Activated CD4-positive, alpha-beta T cell treated with anti-CD3 and anti-CD28 coated beads for 48 hours (primary cell): ENCODE data around the gene TBX4.
"Not testable (repeated sequence)": the region's sequence is repeated elsewhere in the genome, so short reads cannot be mapped to it uniquely, and the experiment has no call there.

Experiments
- DNase-seq: peaks from one replicate; pipeline ENCODE4 v3.0.0-alpha.2; 2020

TBX4 gene

DNA sequence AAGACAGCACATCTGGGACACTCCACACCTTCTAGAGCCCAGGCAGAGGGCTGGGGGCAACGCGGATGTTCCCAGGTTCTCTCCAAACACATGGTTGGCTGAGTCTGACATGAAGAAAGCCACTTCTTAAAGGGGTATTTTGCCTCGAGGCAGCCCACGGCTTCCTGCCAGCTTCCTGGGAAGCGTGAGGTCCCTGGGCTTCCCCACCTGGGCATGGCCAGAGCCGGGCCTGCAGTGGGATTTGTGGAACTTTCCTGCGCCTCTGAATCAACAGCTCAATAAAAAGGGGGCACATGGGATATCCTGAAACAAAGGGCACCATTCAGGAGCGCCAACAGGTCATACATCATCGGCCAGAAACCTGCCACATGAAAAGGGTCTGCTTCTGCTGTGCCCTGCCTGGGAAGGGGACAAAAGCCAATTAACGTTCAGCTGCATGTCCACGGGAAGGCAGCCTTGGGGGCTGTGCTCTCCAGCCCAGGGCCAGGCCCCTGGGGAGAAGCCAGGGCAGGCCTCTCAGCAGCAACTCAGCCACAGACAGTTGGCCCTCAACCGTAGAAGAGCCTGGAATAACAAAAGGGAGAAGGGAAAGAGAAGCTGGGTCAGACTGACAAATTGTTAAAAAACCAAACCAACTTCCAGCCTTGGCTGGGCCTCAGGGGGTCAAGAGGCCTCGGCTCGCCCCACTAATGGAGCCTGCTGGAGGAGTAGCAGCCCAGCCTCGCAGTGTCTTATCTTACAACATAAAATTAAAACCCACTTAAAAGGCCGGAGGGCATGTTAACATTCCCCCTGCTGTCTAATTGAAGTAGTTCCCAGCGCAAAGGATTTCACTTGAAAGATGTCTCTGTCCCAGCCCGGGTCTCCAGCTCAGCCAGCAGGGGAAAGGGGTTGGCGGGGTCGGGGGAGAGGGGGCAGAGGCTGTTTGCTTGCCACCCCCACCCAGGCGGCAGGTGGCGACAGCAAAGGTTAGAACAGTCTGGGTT is 34.2 kb downstream of the TBX4 start:
- no peak for DNase-seq

GRCh38 chr17:61487161-61487988 is 35.2 kb downstream of the TBX4 start:
- no peak for DNase-seq

DNA sequence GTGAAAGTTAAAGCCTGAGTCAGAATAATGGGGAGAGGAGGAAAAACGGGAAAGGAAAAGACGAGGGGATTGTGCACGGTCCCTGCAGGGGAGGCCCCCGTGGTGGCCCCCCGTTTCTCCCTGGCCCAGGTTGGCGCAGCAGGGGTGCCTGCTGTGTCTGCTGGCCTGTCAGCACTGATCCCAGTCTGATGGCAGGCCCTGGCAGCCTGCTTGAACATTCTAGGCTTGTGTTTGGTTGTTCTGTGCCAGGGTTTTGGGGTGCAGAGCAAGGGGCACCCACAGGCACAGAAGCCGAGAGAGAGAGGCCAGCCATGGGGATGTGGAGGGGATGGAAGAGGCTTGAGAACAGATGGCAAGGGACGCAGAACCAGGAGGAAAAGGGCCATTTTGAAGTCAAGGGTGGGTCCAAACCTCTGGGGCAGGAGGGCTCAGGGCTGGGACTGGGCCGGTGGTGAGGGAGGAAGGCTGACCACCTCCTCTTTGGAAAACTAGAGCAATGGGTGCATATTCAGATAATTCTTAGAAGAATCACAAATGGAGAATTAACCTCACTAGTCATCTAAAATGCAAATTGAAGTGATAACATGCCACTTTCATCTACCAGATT is 35.9 kb downstream of the TBX4 start:
- DNase-seq: no peak

DNA sequence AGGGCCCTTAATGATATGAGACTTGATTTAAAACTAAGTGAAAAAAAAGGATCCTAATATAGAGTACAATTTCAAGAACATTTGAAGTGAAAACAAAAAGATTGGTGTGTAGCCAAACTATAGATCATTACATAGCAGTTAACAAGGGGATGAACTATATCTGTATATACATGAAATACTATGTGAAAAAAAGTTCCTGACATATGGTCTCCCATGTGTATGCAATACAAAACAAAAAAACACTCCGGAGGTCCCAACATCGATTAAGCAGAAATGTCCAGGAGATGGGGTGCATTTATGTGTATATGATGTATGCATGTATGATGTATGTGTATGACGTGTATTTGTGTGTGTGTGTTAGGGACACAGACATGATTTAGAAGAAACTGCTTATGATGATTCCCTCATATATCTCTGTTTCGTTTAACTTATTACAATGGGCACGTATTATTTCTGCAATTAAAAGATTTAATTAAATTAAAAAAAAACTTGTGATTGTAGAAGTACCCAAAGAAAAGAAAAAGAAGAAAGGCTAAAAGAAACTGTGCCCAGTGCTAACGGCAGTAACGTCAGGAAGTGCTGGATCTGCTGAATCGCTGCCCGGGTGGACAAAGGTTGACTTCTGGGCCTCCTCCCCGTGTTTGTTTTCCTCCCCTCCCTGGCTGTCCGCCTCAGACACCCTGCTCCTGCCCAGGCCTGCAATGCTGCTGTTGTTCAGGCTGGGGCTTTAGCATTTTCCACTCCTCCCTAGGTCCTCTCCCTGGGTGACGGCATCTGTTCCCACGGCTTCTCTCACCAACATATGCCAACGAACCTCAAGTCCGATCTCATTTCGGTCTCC is 36.9 kb downstream of the TBX4 start:
- DNase-seq: no peak

DNA sequence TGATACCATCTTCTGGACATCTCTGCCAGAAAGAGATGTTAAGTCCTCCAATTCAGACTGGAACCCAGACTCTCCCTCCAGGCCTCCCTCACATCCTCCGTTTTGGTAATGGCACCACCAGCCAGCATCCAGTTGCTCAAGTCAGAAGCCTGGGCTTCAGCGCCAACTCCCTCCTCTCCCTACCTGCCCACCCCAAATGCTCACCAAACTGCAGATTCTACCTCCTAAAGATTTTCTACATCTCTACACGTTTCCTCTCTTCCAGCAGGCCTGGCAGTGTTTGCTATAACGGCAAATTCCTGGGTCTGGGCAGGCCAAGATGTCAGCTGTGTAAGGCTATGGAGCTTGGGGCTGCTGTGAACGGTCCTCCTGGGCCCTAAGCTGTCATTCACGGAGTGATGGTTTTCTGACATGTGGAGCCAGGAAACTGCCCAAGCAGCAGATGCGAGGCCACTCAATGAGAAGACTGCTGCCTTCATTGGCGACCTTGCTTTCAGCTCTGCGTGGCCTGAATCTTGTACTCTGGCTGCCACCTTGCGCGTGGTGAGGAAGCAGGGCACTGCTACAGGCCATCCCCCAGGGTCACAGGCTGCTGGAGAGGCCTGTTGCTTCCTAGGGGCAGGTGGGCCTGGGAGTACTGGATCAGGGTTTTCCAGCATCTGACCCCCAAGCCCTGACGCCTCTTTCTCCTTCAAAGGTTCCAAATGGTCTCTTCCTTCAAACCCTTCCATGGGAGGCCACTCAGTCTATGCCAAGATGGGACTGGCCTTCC is 37.7 kb downstream of the TBX4 start:
- no peak for DNase-seq

- DNase-seq: no peak
Measured at GRCh38 chr17:61490540-61490975, 38.3 kb downstream of the TBX4 start.

- no peak for DNase-seq
Measured at GRCh38 chr17:61491981-61492380, 39.8 kb downstream of the TBX4 start.

DNA sequence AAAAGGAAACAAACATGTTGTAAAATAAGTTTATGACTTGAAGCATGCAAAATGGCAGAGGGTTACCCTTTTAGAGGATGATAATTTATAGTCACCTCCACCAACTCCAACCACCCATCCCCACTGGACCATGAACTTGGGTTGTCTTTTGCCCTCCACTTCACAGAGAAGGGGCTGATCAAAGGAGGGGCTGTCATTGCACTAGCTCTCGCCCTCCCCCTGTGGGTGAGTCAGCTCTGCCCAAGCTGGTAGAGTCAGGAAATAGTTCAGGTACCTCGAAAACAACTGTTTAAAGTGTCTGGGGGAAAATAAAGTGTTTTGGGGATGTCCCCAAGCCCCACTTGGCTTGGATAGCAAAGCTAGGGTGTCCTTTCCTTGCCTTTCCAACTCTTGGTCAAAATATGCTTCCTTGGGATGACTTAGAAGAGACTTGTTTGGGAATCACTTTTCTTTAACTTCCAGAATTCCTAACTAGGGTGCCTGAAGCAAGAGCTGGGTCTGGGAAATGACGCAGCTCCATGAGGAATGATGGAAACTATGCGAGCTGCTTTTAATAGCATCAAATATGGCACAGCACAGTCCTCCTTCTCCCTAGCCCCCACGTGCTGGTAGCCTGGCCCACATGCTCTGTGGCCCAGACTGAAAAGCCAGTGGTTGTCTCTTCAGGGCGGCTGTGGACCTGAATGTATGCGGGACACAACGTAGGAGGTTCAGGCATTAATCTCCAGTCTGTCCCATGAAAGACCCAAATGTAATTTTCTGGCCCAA is 40.7 kb downstream of the TBX4 start:
- no peak for DNase-seq

GRCh38 chr17:61493830-61494324 is 41.7 kb downstream of the TBX4 start:
- DNase-seq: not testable (repeated sequence)

- no peak for DNase-seq
Measured at GRCh38 chr17:61494325-61495160, 42.3 kb downstream of the TBX4 start.

- no peak for DNase-seq
Measured at GRCh38 chr17:61495161-61495857, 43.1 kb downstream of the TBX4 start.

DNA sequence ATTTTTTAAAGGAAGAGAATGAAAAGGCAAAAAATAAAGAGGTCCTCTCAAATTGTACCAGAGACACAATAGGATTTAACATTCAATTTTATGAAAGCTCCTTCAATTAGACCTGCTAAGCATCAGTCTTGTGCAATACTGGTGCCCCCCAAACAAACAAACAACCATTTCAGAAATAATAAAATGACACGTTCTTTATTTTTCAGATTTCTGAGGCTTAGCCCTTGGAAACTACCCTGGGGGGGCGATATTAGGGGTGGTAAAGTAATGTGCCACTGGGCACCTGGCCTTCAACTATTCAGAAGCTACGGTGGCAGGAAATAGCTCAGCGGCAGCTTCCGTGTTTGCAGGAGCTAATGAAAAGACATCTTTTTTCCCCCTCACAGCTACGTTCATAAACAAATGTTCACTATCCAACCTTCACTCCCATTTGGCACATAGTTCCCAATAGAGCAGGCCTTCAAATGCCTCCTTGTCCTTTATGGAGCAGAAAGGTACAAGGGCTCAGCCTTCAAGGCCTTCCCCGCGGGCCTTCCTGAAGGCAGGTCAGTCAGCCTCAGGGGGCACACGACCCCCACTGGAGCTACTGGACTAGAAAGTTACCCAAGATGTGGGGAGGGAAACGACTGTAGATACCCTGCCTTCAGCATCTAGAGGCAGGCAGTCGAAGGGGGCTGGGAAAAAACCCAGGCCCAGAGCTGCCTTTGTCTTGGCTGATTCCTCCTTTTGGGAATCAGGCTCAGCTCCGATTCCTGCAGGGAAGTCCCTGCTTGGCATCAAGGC is 44.1 kb downstream of the TBX4 start:
- no peak for DNase-seq

- DNase-seq: no peak
Measured at GRCh38 chr17:61496957-61497653, 44.9 kb downstream of the TBX4 start.

GRCh38 chr17:61498042-61498994 is 46.1 kb downstream of the TBX4 start:
- DNase-seq: no peak

- DNase-seq: no peak
Measured at GRCh38 chr17:61499632-61500031, 47.4 kb downstream of the TBX4 start.

GRCh38 chr17:61500287-61500686 is 48.1 kb downstream of the TBX4 start:
- DNase-seq: no peak
